ENCODE measurements around the gene DROSHA. TPM values are rescaled to one million over a fixed set of nuclear protein-coding genes. Genes with fewer than 3 reads are reported as not detected.

The DROSHA gene
- total and polyA plus RNA-seq, 2 experiments from 2014 or later = 27.7 to 42.1 TPM

- Histone ChIP-seq H3K9me3 (ENCODE audit: low read depth) (no peaks in the 10 kb centered on the region), H3K4me3 (no peak overlapping the region), H3K27me3 (no peaks in the 10 kb centered on the region), H3K4me1 (ENCODE audit: low read depth) (peaks cover 9% of the 10 kb centered on the region), H3K36me3 (peaks cover 27% of the 10 kb centered on the region), H3K27ac (no peak overlapping the region)
- DNase-seq (ENCODE audit: low read depth in 1 of 2, low spot score in 1 of 2) = no peak
- no peak for TF ChIP-seq CTCF (IDR thresholded peaks at IDR 0.05; ENCODE audit: low read depth, low read length)
Measured at GRCh38 chr5:31416547-31416946, 115.3 kb downstream of the DROSHA start.

- no peak overlapping the region for H3K4me3 ChIP-seq
- H3K36me3 ChIP-seq = peaks cover 21% of the 10 kb centered on the region
- no peak for DNase-seq (ENCODE audit: low read depth in 1 of 2, low spot score in 1 of 2)
- H3K27ac ChIP-seq = no peak overlapping the region
- H3K9me3 ChIP-seq (ENCODE audit: low read depth) = no peaks in the 10 kb centered on the region
- H3K4me1 ChIP-seq (ENCODE audit: low read depth) = peaks cover 9% of the 10 kb centered on the region
- no peak for TF ChIP-seq CTCF (IDR thresholded peaks at IDR 0.05; ENCODE audit: low read depth, low read length)
- H3K27me3 ChIP-seq = no peaks in the 10 kb centered on the region
Measured at GRCh38 chr5:31415960-31416359, 115.9 kb downstream of the DROSHA start.

- TF ChIP-seq CTCF (IDR thresholded peaks at IDR 0.05; ENCODE audit: low read depth, low read length) = no peak
- H3K9me3 ChIP-seq (ENCODE audit: low read depth) = no peaks in the 10 kb centered on the region
- H3K27ac ChIP-seq = no peak overlapping the region
- peaks cover 16% of the 10 kb centered on the region for H3K36me3 ChIP-seq
- no peaks in the 10 kb centered on the region for H3K27me3 ChIP-seq
- H3K4me3 ChIP-seq = no peak overlapping the region
- DNase-seq (ENCODE audit: low read depth in 1 of 2, low spot score in 1 of 2) = no peak
- H3K4me1 ChIP-seq (ENCODE audit: low read depth) = peaks cover 9% of the 10 kb centered on the region
Measured at GRCh38 chr5:31415009-31415923, 116.6 kb downstream of the DROSHA start.

DNA sequence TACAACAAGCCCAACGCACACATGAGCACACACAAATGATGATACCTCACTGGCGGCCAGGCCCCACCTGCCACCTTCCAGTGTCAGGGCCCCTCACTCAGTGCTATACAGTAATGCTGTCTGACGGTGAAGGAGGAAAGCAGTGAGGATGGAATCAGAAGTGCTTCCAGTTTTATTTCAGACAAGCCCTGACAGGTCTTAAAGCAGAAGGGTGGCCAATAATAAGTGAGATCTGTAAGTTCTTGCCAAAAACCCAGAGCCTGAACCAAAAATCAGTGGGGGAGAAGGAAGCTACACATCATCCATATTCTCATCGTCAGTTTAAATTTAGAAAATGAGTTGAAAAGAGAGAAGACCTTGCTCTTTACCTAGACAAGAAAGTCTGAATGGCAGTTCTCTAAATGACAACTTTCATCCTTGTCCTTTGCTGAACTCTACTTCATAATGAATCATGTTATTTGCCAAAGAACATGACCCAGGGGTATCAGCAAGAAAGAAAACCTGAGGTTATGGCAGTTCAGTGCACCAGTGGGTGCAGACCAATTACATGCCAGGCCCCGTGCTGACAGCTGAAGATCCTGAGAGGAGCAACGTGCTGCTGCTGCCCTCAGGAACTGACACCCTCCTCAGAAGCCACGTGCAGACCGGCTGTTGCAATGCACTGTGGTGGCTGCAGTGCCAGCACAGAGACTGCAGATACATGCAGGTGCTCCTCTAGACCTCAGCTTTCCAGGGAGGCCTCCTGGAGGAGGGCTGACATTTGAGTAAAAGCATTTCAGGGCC, 118.7 kb downstream of the DROSHA start:
- Histone ChIP-seq H3K36me3 (no peaks in the 10 kb centered on the region), H3K27me3 (no peaks in the 10 kb centered on the region), H3K9me3 (ENCODE audit: low read depth) (no peaks in the 10 kb centered on the region), H3K4me1 (ENCODE audit: low read depth) (peaks cover 15% of the 10 kb centered on the region), H3K4me3 (no peak overlapping the region), H3K27ac (no peak overlapping the region)
- no peak for DNase-seq (ENCODE audit: low read depth in 1 of 2, low spot score in 1 of 2)
- no peak for TF ChIP-seq CTCF (IDR thresholded peaks at IDR 0.05; ENCODE audit: low read depth, low read length)

- TF ChIP-seq CTCF (IDR thresholded peaks at IDR 0.05; ENCODE audit: low read depth, low read length) = no peak
- H3K27ac ChIP-seq = no peak overlapping the region
- H3K36me3 ChIP-seq = no peaks in the 10 kb centered on the region
Measured at GRCh38 chr5:31412324-31412723, 119.6 kb downstream of the DROSHA start.

More at GRCh38 chr5:31412324-31412723, 119.6 kb downstream of the DROSHA start:
- Histone ChIP-seq H3K9me3 (ENCODE audit: low read depth) (no peaks in the 10 kb centered on the region), H3K27me3 (no peaks in the 10 kb centered on the region), H3K4me1 (ENCODE audit: low read depth) (peaks cover 15% of the 10 kb centered on the region), H3K4me3 (no peak overlapping the region)
- DNase-seq (ENCODE audit: low read depth in 1 of 2, low spot score in 1 of 2) = peak in 1 of 2 donors; percentile 21
